ENCODE measurements around the gene PISD. TPM values are rescaled to one million over a fixed set of nuclear protein-coding genes. Genes with fewer than 3 reads are reported as not detected.

Gene PISD
- total and polyA plus RNA-seq, 9 of the 15 experiments (the other 6 are each of a cell fraction or from before 2014, with no cell fraction given) = 24.5 to 65.9 (median 36.6) TPM

- TF ChIP-seq AFF1 (IDR thresholded peaks at IDR 0.05; ENCODE audit: low read depth in 1 of 2, partially characterized antibody in 2 of 2) = no peak
- TF ChIP-seq, protein P1, sequence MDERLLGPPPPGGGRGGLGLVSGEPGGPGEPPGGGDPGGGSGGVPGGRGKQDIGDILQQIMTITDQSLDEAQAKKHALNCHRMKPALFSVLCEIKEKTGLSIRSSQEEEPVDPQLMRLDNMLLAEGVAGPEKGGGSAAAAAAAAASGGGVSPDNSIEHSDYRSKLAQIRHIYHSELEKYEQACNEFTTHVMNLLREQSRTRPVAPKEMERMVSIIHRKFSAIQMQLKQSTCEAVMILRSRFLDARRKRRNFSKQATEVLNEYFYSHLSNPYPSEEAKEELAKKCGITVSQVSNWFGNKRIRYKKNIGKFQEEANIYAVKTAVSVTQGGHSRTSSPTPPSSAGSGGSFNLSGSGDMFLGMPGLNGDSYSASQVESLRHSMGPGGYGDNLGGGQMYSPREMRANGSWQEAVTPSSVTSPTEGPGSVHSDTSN (CRISPR knock-in tag; IDR thresholded peaks at IDR 0.05; ENCODE audit: low read depth) = peak; percentile 32; the same call in 1 of the 2 replicates
- TF ChIP-seq, protein P1 (tag; conservative IDR thresholded peaks at IDR 0.05; ENCODE audit: low read depth) = no peak
- TF ChIP-seq GATAD2B (IDR thresholded peaks at IDR 0.05; ENCODE audit: borderline replicate concordance) = no peak
- peak; percentile 19 for TF ChIP-seq MEIS2 (IDR thresholded peaks at IDR 0.05; ENCODE audit: partially characterized antibody)
- TF ChIP-seq, protein P2, sequence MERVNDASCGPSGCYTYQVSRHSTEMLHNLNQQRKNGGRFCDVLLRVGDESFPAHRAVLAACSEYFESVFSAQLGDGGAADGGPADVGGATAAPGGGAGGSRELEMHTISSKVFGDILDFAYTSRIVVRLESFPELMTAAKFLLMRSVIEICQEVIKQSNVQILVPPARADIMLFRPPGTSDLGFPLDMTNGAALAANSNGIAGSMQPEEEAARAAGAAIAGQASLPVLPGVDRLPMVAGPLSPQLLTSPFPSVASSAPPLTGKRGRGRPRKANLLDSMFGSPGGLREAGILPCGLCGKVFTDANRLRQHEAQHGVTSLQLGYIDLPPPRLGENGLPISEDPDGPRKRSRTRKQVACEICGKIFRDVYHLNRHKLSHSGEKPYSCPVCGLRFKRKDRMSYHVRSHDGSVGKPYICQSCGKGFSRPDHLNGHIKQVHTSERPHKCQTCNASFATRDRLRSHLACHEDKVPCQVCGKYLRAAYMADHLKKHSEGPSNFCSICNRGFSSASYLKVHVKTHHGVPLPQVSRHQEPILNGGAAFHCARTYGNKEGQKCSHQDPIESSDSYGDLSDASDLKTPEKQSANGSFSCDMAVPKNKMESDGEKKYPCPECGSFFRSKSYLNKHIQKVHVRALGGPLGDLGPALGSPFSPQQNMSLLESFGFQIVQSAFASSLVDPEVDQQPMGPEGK (CRISPR knock-in tag; IDR thresholded peaks at IDR 0.05; ENCODE audit: borderline replicate concordance) = no peak
- TF ChIP-seq KAT7 (CRISPR knock-in tag; IDR thresholded peaks at IDR 0.05; ENCODE audit: borderline replicate concordance) = no peak
- no peak for TF ChIP-seq ZNF695 (CRISPR knock-in tag; IDR thresholded peaks at IDR 0.05)
- peak; percentile 54 for TF ChIP-seq RBBP5 (IDR thresholded peaks at IDR 0.05; ENCODE audit: borderline replicate concordance, insufficient read depth, low read length, poor library complexity, severe bottlenecking)
- TF ChIP-seq, protein P3, sequence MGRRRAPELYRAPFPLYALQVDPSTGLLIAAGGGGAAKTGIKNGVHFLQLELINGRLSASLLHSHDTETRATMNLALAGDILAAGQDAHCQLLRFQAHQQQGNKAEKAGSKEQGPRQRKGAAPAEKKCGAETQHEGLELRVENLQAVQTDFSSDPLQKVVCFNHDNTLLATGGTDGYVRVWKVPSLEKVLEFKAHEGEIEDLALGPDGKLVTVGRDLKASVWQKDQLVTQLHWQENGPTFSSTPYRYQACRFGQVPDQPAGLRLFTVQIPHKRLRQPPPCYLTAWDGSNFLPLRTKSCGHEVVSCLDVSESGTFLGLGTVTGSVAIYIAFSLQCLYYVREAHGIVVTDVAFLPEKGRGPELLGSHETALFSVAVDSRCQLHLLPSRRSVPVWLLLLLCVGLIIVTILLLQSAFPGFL (CRISPR knock-in tag; IDR thresholded peaks at IDR 0.05) = no peak
- no peak for TF ChIP-seq ZNF232 (CRISPR knock-in tag; IDR thresholded peaks at IDR 0.05)
- TF ChIP-seq HES1 (IDR thresholded peaks at IDR 0.05; ENCODE audit: low read depth) = no peak
- TF ChIP-seq, protein P4, sequence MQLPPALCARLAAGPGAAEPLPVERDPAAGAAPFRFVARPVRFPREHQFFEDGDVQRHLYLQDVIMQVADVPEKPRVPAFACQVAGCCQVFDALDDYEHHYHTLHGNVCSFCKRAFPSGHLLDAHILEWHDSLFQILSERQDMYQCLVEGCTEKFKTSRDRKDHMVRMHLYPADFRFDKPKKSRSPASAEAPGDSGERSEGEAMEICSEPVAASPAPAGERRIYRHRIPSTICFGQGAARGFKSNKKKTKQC (CRISPR knock-in tag; IDR thresholded peaks at IDR 0.05) = no peak
These were observed 36.2 kb downstream of the PISD start (continued) for GRCh38 chr22:31625661-31626426.
